ENCODE measurements around the gene RBM23.
"Not testable (repeated sequence)": the region's sequence is repeated elsewhere in the genome, so short reads cannot be mapped to it uniquely, and the experiment has no call there.

The RBM23 gene

DNA sequence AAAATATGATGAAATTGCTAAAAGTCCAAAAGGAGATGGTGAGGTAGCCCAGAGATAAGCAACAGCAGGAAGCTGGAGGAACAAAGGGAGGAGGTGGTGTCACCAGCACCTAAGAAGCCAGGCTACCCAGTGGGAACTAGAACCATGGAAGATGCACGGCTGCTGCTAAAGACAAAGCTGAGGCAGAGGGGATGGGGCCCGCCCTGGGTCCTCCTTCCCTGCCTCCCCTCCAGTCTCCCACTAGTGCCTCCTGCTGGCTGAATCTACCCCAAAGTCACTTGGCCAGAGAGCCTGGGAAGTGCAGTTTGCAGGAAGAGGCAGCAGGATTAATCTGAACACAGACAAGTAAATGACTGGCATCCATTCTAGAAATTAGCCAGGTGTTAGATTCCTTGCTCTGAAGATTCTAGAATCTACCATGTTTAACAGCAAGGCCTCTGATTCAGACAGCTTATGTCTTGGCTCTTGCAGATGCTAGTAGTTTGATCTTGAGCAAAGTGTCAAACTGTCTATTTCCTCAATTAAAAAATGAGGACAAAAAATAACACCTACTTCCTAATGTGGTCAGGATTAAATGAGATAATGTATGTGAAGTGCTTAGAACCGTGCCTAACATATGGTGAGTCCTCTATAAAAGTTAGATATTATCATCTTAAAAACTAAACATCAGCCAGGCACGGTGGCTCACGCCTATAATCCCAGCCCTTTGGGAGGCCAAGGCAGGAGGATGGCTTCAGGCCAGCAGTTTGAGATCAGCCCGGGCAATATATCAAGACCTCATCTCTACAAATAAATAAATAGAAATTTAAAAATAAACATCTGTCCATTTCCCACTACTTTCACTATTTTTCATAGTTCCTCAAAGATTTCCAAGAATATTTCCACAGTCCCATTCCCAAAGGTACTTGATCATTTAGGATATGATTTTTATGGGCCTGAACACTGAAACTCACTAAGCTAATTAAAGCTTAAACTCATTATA is 53.2 kb downstream of the RBM23 start:
- DNase-seq (ENCODE audit: low read depth, low spot score), result no peak

DNA sequence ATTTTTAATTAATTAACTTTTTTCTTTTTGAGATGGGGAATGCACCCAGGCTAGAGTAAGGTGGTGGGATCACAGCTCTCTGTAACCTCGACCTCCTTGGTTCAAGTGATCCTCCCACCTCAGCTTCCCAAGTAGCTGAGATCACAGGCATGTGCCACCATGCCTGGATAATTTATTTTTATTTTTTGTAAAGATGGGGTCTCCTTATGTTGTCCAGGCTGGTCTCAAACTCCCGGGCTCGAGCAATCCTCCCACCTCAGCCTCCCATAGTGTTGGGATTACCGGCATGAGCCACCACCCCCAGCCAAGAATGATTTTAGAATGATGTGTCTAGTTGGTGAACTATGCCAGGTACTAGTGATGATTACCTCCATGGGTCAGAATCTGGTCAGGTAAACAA is 54.0 kb downstream of the RBM23 start:
- DNase-seq (ENCODE audit: low read depth, low spot score), result no peak

DNA sequence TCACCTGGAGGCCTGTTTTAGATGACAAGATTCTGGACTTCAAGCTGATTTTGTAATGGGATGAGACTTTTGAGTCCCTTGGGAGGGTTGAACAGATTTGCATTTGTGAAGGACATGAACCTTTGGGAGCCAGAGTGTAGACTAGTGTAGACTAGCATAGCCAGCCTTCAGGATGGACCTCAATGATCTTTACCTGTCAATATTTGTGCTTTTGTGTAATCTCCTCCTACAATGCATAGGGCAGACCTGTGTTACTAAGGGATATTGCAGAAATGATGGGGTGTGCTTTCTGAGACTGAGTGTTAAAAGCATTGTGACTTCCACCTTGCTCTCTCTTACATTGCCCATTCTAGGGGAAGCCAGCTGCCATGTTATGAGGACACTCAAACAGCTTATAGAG is 57.3 kb downstream of the RBM23 start:
- no peak for DNase-seq (ENCODE audit: low read depth, low spot score)

DNA sequence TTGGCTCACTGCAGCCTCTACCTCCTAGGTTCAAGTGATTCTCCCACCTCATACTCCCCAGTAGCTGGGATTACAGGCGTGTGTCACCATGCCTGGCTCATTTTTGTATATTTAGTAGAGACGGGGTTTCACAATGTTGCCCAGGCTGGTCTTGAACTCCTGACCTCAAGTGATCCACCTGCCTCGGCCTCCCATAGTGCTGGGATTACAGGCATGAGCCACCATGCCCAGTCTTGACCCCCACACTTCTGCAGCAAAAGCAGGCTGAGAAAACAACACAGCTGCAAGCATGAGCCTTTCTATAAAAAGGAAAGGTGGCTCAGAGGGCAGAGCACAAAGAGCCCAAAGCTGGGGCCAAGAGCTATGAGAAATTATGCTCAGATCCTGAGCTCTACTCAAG is 58.6 kb downstream of the RBM23 start:
- not testable (repeated sequence) for DNase-seq (ENCODE audit: low read depth, low spot score)

DNA sequence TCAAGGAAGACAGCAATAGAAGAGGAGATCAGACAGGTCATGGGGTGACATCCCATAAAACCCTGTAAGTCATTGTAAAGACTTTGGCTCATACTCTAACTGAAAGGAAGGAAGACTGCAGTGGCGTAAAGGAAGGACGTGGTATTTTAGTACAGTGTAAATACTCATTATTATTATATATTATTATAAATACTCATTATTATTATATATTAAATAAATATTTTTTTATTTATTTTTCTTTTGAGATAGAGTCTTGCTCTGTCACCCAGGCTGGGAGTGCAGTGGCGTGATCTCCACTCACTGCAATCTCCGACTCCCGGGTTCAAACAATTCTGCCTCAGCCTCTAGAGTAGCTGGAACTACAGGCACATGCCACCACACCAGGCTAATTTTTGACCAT is 62.5 kb downstream of the RBM23 start:
- DNase-seq (ENCODE audit: low read depth, low spot score), result no peak

DNA sequence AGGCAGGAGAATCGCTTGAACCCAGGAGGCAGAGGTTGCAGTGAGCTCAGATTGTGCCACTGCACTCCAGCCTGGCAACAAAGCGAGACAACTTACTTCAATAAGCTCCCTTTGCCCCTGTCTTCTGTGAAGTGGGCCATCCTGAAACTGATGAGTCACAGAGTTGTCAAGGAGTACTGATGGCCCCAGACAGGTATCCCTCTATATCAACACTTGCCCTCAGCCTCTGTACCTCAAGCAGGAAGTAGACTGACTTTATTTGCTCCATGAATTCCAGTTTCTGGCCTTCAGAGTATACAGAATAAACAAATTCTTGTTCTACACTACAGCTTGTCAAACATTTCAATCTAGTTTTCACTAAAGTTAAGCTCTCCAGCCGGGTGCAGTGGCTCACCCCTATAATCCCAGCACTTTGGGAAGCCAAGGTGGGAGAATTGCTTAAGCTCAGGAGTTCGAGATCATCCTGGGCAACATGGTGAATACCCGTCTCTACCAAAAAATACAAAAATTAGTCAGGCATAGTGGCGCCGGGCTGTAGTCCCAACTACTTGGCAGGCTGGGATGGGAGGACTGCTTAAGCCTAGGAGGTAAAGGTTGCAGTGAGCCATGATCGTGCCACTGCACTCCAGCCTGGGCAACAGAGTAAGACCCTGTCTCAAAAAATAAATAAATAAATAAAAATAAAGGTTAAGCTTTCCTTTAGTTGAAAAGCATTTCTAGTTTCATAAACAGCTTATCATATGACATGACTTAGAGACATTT is 63.8 kb downstream of the RBM23 start:
- no peak for DNase-seq (ENCODE audit: low read depth, low spot score)

DNA sequence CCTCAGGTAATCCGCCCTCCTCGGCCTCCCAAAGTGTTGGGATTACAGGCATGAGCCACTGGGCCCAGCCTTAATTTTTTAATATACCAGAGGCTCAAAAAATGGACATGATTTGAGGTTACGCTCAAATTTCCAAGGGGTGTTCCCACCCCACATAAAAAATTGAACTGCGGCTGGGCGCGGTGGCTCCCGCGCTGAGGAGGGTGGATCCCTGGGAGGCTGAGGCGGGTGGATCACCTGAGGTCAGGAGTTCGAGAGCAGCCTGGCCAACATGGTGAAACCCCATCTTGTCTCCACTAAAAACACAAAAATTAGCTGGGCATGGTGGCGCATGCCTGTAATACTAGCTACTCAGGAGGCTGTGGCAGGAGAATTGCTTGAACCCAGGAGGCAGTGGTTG is 64.7 kb downstream of the RBM23 start:
- not testable (repeated sequence) for DNase-seq (ENCODE audit: low read depth, low spot score)

DNA sequence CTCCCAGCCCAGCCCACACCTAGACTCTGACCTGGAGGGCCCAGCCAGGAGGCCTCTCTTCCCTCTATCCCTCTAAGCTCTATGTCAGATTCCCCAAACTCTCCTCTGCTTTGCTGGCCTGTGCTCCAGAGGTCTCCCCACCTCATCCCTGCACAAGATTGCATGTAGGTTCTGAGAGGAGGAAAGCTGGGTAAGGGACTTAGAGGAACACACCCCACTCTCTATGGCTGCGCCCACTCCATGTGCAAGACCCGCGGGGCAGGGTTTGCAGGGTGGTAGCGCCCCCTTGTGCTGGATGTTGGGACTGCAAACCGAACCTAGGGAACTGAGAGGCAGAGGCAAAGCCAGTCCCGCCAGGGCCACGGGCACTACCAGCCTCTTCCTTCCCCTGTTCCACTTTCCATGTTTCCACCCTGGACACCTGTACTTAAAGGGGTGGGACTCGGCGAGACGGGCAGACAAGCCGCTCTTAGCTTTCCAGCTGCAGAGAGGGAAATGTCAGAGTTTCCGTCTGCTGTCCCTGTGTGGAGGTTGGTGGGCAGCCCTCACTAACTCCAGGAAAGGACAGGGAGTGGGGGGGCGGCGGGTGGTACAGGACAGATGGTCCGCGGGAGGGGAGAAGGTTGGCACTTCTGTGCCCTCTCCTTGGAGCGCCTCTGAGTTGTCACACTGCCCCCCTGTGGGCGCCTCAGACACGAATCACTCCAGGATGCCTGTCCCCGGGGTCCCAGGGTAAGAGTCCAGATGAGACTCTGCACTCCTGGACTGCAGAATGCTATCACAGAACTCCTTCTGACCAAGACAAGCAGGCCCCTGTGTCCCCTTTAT is 65.8 kb downstream of the RBM23 start:
- peak; percentile 93 for DNase-seq (ENCODE audit: low read depth, low spot score)

DNA sequence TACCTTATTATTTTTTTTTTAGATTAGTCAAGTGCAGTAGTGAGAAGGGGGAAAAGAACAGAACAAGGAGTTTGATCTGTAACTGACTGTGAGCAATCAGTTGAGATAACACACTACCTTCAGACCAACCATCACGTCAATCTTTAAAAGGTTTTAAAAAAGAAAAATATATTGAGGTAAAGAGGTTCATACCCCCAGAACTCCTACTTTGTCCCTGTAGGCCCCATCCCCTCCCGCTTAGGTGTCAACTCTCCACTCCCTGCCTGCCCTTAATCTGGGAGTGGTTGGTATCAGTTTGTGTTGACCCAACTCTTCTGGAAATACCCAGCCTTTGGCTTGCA is 66.4 kb downstream of the RBM23 start:
- DNase-seq (ENCODE audit: low read depth, low spot score), result no peak

DNA sequence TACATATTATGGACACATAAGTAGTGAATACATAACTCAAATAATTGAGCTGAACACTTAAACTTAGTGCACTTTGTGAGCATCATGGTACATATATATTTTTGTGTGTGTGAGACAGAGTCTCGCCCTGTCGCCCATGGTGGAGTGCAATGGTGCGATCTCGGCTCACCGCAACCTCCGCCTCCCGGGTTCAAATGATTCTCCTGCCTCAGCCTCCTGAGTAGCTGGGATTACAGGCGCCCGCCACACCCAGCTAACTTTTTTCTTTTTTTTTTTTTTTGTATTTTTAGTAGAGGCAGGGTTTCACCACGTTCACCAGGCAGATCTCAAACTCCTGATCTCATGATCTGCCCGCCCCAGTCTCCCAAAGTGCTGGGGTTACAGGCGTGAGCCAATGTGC is 66.8 kb downstream of the RBM23 start:
- not testable (repeated sequence) for DNase-seq (ENCODE audit: low read depth, low spot score)

DNA sequence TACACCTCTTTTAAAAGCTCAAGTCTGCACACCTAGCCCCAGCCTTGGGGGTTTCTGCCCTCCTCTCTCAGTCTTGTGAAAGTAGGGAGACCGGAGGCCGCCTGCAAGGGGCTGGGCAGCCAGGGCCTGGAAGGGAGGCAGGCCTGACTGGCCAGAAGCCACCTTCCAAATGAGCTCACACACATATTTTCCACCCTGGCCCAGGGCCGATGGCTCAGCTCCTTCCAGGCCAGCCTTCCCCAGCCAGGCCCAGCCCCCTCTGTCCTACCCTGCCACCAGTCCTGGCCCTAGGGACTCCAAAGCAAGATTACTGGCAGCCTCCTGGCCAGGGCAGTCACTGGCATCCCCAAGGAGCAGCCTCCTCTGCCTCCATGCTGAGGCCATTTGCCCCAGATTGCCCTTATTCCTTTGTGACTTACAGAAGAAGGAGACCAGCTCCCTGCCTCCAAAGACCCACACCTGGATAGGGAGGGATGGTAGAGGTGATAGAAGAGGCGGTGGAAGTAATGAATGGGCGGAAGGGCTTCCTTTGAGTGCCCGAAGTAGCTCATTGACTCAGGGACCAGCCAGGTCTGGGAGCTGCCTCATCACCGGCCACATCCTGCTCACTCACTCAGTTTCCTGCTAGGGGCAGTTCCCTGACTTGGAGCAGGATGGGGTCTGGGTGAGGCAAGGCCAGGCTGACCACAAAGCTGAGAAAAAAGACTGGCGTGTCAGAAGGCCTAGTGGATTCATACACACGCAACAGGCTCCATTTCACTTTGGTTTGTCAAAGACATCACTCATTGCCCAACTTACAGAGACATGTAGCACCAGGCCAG is 67.8 kb downstream of the RBM23 start:
- DNase-seq (ENCODE audit: low read depth, low spot score), result peak; percentile 96

DNA sequence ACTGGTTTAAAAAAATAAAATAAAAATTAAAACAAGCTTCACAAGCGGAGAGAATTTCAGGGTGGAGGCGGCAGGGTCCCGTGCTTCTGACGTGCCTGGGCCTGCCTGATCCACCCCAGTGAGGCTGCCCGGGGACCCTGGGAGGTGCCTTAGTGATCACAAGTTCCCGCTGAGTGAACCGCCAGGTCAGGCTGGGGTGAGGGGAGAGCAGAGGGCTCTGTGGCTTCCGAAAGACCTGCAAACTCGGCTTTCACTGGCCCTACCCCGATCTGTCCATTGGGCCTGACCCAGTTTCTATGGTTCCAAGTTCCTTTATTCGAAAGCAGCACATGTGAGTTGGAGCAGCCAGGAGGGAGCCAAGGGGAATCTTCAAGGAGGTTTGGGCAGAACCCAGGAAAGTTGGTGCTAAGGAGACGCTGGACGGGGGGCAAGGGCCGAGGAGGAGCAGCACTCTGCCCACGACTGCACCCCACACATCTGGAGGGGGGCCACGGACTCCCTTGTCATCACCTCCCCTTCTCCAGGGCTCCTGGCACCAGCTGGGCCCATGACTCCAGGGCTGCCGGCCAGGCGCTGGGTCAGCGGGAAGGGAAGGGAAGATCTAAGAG is 69.6 kb downstream of the RBM23 start:
- peak; percentile 44 for DNase-seq (ENCODE audit: low read depth, low spot score)

DNA sequence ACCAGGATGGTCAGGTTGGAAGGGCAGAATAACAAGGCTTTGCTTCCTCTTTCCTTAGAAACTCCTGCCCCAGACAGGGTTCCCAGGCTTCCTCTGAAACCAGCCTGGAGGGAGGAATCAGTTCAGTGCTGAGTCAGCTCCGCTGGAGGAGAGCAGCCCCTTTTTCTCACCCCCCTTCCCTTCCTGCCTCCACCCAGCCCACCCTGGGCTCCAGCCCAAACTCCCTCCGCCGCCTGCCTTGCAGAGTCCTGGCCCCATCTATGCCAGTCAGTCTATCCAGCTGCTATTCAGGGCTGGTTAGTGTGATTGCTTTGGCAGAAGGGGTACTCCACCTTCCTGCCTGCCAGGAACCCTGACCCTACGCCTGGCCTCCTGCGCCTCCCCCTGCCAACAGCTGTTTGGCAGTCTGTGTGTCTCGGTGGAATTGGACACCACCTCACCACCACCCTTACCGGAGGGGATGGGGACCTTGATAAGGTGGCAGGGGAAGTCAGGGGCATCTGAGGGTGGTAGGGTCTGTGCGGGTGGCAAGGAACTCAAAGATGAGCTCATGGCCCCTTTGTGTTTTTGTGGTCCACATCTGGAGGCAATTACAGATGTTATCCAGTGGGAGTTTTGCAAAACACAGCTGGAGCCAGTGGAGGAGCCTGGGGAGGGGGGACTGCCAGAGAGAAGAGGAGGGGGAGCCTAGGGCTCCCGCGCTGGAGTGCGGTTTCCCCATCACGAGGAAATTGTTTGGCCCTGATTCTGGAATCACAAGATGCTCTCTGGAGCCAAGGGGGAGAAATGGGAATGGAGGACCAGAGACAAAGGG is 70.4 kb downstream of the RBM23 start:
- DNase-seq (ENCODE audit: low read depth, low spot score), result peak; percentile 92

DNA sequence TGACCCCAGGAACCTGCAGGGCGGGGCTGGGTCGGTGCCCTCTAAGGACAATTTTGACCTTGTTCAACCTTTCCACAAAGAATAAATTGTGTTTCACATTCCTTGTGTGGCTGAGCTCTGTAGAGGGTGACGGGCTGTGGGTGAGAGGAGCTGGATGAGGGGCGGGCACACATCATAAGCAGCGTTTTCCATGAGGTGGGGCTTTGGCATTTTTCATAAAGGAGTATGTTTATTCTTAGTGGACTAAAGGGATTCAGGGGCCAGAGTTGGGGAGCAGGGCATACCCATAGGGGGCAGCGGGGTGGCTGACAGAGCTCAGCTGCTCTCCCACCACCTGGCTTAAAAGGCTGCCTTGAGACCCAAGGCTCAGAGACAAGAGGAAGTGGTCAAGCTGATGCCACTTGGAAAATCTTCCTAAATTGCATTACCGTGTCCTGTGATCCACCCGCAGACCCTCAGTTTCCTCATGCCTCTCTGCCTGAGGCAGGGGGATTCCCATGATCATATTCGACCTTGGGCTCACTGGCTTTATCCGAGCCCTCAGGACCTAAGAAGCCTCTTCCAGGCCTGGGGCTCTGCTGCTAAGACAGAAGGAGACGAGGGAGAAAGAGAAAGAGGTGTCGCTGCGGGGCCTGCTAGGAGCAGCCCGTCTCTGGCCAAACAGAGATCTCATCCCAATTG is 71.1 kb downstream of the RBM23 start:
- DNase-seq (ENCODE audit: low read depth, low spot score), result peak; percentile 37

DNA sequence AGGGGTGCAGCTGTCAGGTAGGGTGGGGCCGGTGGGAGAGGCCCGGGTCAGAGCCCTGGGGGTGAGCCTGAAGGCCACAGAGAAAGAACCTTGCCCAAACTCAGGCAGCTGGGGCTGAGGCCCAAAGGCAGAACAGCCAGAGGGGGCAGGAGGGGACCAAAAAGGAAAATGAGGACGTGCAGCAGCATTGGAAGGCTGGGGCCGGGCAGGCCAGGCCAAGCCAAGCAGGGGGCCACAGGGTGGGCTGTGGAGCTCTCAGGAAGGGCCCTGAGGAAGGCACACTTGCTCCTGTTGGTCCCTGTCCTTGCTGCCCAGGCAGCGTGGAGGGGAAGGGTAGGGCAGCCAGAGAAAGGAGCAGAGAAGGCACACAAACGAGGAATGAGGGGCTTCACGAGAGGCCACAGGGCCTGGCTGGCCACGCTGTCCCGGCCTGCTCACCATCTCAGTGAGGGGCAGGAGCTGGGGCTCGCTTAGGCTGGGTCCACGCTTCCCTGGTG is 72.1 kb downstream of the RBM23 start:
- no peak for DNase-seq (ENCODE audit: low read depth, low spot score)

DNA sequence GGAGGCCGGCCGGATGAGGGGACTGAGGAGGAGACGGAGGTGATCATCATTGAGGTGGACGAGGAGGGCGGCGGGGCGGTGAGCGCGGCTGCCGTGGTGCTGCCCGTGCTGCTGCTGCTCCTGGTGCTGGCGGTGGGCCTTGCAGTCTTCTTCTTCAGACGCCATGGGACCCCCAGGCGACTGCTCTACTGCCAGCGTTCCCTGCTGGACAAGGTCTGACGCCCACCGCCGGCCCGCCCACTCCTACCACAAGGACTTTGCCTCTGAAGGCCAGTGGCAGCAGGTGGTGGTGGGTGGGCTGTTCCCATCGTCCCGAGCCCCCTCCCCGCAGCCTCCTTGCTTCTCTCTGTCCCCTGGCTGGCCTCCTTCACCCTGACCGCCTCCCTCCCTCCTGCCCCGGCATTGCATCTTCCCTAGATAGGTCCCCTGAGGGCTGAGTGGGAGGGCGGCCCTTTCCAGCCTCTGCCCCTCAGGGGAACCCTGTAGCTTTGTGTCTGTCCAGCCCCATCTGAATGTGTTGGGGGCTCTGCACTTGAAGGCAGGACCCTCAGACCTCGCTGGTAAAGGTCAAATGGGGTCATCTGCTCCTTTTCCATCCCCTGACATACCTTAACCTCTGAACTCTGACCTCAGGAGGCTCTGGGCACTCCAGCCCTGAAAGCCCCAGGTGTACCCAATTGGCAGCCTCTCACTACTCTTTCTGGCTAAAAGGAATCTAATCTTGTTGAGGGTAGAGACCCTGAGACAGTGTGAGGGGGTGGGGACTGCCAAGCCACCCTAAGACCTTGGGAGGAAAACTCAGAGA is 72.9 kb downstream of the RBM23 start:
- DNase-seq (ENCODE audit: low read depth, low spot score), result no peak

DNA sequence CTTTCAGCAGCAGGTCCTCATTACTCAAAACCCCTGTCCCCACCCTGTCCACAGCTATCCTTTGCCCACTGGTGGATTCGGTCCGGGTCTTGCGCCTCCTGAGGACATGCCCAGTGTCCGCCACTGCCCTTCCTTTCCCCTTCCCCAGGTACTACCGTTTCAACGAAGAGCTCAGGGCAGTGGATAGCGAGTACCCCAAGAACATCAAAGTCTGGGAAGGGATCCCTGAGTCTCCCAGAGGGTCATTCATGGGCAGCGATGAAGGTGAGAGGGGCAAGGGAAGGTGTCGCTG is 73.9 kb downstream of the RBM23 start:
- DNase-seq (ENCODE audit: low read depth, low spot score), result no peak
